ENCODE measurements around the gene RNF34. TPM values are rescaled to one million over a fixed set of nuclear protein-coding genes. Genes with fewer than 3 reads are reported as not detected.
A peak's percentile ranks its signal among the peaks of the same experiment; 100 is the strongest.

The RNF34 gene
- polyA plus RNA-seq, 4 donors: 30.1 to 50.5 (median 41.5) TPM

DNA sequence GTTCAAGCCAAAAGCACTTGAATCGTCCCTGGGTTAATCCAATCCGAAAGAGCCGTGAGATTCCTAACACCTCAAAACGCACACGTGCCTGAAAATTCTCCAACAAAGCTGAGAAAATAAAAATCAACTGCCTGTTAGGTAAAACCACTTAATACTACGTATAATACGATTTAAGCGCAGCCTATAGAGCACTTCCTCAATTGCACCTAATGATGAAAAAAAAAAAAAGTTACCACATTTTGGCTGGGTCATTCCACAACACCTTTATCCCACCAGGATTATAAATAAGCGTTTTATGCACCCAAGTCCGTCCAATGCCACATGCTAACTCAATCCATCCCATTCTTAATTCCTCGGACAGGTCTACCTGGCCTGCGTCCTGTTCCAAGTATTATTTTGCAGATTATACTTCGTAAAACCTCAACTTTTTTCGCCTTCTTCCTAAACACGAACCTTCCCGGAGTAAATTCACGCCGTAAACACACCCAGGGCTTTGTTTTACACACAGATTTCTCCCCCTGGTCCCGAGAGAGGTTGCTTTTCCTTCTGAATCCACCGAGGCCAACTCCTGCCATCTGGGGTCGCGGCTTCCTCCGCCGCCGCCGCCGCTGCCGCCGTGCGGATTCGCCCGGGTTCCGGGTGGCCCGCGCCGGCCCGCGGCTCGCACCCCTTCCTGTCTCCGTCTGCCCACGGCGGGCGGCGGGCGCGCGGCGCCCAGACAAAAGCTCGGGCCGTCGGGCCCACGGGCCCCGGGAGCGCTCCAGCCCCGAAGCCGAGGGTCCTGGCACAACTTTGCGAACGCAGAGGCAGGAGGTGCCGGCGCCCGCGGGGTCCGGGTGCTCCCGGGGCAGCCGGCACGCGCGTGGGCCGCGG is 66.2 kb downstream of the RNF34 start:
- DNase-seq (ENCODE audit: low read depth in 4 of 4, low spot score in 3 of 4): no peak

- peak; percentile 68 to 85 (median 82) for DNase-seq (ENCODE audit: low read depth in 4 of 4, low spot score in 3 of 4)
Measured at GRCh38 chr12:121466794-121467637, 67.1 kb downstream of the RNF34 start.

GRCh38 chr12:121467638-121468498 is 68.0 kb downstream of the RNF34 start:
- DNase-seq (ENCODE audit: low read depth in 4 of 4, low spot score in 3 of 4): no peak

GRCh38 chr12:121468499-121468801 is 68.5 kb downstream of the RNF34 start:
- DNase-seq (ENCODE audit: low read depth in 4 of 4, low spot score in 3 of 4): no peak

GRCh38 chr12:121470751-121471150 is 70.8 kb downstream of the RNF34 start:
- DNase-seq (ENCODE audit: low read depth in 4 of 4, low spot score in 3 of 4): no peak

- no peak for DNase-seq (ENCODE audit: low read depth in 4 of 4, low spot score in 3 of 4)
Measured at GRCh38 chr12:121472150-121472905, 72.4 kb downstream of the RNF34 start.

Other genes with a start within 250 kb of the RNF34 start
- gene P2RX4, start 190.0 kb upstream of the RNF34 start, polyA plus RNA-seq (ENCODE audit: insufficient read length in 4 of 4): 10 to 100 TPM; 23.9 to 39.9 (median 30.6) TPM
- 10 to 100 TPM; 32.8 to 40.6 (median 37.6) TPM for gene CAMKK2, start 103.4 kb upstream of the RNF34 start, polyA plus RNA-seq (ENCODE audit: insufficient read length in 4 of 4)
- gene ANAPC5, start 47.7 kb upstream of the RNF34 start, polyA plus RNA-seq (ENCODE audit: insufficient read length in 4 of 4): 100 to 1,000 TPM; 141 to 185 (median 151) TPM
- 10 to 100 TPM; 56.8 to 77.1 (median 71.2) TPM for gene KDM2B, start 180.9 kb downstream of the RNF34 start, polyA plus RNA-seq (ENCODE audit: insufficient read length in 4 of 4)
- gene ORAI1, start 226.4 kb downstream of the RNF34 start, polyA plus RNA-seq (ENCODE audit: insufficient read length in 4 of 4): 10 to 100 TPM; 11.1 to 17.2 (median 12.1) TPM

Data from left renal pelvis (tissue), 4 donors.